Left cardiac atrium (tissue), 4 donors: ENCODE measurements around the gene FAM8A1. TPM values are rescaled to one million over a fixed set of nuclear protein-coding genes. Genes with fewer than 3 reads are reported as not detected.

Experiments used
- ATAC-seq, 2 donors: fragments of 200-7000 bp; cut with Tn5 transposase; one replicate each; pipeline ENCODE4 v1.9.1; 2020; ENCODE audit warnings: mild to moderate bottlenecking in 2 of 2, moderate library complexity in 2 of 2
- DNase-seq: peaks from one replicate; pipeline ENCODE4 v3.0.0-alpha.2; 2020
- intact Hi-C, 2 donors: fragments of 100-400 bp; cut with DNase I; formaldehyde crosslinking; loops; one replicate each; pipeline versions ENCODE4 v1.14.1 to v1.15.1; 2022 to 2023
- total RNA-seq, 2 donors: library from RNA; stranded (reverse); fragmentation: NEBNext Ultra II Directional; extraction: Animal tissue kit (Norgen Biotek cat#: 25700); gene quantifications; one replicate each; pipeline ENCODE4 v1.2.1, GENCODE V29; 2021
- donor health status: DM: no; HTN: yes; CAD: no.
- donor health status: DM: no; HTN: yes; CAD: no; lungs with severe emphysema.
- donor health status: DM: yes; HTN: yes; CAD: no.
- donor health status: Dilated cardiomyopathy.

The FAM8A1 gene
- total RNA-seq, 2 donors from 2014 or later: 16.7 to 18.5 TPM

- intact Hi-C loops: no loop called here
Measured at GRCh38 chr6:17648745-17649144, 48.6 kb downstream of the FAM8A1 start.

GRCh38 chr6:17650656-17651309 lies 50.7 kb downstream of the FAM8A1 start:
- intact Hi-C loops: no loop called here
- ATAC-seq (no peak), DNase-seq (no peak)

More at GRCh38 chr6:17648745-17649144, 48.6 kb downstream of the FAM8A1 start:
- no peak for ATAC-seq
- no peak for DNase-seq

GRCh38 chr6:17653198-17653882 lies 53.2 kb downstream of the FAM8A1 start:
- no peak for DNase-seq
- ATAC-seq: no peak

GRCh38 chr6:17656092-17656491 lies 56.0 kb downstream of the FAM8A1 start:
- DNase-seq: no peak
- intact Hi-C loops: no loop called here
- peak in 1 of 2 donors; percentile 39 for ATAC-seq

More at GRCh38 chr6:17653198-17653882, 53.2 kb downstream of the FAM8A1 start:
- intact Hi-C loops: no loop called here

DNA sequence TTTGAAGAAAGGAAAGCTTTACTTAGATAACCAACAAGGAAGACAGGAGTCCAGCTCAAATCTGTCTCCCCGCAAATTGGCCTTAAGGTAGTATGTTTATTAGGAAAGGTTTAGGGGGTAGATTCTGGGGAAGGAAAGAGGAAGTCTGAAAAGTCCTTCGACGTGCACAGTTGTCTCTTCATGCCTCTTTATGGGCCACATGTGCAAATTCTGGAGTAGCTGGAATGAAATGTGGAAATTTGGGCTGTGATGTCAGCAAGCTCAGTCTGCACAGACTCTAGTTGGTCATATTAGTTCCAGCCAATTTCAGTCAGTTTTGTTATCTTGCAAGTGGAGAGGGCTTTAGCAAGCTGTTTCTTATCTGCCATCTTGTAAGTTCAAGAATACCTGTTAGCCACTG lies 56.5 kb downstream of the FAM8A1 start:
- intact Hi-C loops: no loop called here
- DNase-seq (no peak), ATAC-seq (no peak)

Other genes with a start within 250 kb of the FAM8A1 start
- gene CAP2, start 206.7 kb upstream of the FAM8A1 start, total RNA-seq: 10 to 100 TPM; 69.6 to 79.5 TPM
- gene NUP153, start 106.6 kb downstream of the FAM8A1 start, total RNA-seq: 10 to 100 TPM; 22.0 to 28.1 TPM